Measurements from ENCODE around the gene MSANTD1.

Gene MSANTD1

DNA sequence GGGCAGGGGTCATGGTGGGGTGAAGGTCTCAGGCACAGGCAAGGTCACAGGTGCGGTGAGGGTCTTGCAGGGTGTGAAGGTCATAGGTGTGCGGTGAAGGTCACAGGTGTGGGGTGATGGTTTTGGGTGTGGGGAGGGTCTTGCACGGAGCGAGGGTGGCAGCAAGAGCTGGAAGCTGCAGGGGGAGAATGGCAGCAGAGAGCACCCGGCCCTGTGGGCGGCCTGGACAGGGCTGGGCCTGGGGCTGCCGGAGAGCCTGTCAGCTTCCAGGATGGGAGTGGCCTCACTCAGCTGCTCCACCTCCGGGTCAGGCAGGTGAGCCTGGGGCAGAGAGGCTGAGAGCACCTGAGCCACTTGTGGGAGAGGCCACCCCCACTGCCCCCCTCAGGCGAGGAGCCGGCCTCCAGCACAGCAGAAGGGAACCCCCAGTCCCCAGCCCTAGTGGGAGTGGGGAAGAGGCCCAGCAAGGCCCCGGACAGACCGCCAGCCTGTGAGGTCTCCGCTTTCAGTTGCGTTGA, 1.5 kb downstream of the MSANTD1 start:
- no peak for DNase-seq

DNA sequence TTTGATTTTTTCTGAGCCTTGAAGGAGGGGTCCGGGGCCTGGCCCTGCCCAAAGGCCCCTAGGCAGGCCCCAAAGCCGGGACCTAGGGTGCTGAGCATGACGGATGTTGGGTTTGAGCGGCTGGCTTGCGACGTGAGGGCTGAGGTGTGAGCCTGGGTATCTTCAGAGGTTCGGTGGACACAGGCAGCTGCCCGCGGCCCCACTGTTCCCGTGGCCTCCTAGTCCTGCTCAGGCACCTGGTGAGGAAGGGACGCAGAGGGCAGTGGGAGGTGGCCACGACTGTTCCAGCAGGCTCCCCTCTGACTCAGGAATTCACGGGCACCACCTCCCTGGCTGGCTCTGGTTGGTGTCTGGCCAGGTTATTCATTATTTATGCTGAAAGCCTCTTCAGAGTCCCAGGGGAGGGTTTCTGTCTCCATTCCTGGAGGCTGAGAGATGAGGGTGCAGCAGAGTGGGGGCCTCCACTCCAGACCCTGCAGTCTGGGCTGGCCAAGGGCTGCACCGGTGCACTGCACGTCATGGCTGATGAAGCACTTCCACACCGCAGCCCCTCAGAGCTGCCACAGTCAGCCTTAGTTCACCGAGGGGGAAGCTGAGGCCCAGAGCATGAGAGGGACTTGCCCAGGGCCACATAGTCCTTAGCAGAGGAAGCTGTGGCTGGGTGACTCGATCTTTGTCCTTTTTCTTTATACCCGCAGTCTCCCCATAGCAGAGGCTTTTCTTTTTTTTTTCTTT, 2.2 kb downstream of the MSANTD1 start:
- DNase-seq, result no peak

DNA sequence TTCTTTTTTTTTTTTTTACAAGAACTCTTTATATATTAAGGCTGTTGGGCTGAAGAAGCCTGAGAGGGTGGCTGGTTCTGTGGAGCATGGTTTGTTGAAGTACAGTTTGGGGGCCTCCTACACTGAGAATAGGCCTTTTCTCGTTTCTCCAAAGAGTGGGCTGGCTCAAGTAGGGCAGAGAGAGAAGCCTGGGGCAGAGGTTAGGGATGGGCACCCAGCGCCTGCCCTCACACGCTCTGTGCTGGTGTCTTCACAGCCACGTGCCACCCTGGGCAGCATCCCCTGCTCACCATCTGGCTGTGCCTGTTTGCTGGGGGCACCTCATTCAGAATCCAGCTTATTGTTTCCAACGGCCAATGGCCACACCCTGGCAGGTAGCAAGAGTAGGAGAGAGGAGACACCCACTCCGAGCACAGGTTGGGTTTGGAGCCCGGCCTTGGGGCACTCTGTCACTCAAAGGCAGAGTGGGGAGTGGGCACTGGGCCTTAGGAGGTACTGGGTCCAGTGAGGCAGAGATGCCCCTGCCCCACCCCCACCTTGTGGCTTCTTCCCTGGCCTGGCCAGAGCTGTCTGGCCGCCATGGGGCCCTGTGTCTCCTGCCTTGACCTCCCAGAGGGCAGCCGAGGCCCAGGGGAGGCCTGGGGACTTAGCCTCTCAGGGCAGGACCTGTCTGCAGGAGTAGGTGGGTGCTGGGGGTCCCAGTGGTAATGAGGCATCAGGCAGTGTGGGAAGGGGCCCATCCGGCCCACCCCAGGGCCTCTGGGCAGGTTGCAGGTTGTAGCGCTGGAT, 2.9 kb downstream of the MSANTD1 start:
- DNase-seq, result no peak

DNA sequence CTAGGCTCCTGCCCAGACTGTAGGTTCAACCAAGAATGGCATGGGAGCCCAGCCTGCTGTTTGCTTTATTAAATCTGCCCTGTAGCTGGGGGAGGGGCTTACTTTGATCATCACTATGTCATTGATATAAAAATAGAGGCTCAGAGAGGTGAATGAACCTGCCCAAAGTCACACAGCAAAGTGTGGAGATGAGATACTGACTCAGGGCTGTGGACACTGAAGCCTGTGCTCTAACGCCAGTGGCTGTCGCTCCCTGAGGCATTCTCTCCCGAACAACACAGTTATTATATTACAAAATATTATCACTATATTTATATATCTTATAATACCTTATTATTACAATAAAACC, 3.5 kb downstream of the MSANTD1 start:
- DNase-seq, result no peak

DNA sequence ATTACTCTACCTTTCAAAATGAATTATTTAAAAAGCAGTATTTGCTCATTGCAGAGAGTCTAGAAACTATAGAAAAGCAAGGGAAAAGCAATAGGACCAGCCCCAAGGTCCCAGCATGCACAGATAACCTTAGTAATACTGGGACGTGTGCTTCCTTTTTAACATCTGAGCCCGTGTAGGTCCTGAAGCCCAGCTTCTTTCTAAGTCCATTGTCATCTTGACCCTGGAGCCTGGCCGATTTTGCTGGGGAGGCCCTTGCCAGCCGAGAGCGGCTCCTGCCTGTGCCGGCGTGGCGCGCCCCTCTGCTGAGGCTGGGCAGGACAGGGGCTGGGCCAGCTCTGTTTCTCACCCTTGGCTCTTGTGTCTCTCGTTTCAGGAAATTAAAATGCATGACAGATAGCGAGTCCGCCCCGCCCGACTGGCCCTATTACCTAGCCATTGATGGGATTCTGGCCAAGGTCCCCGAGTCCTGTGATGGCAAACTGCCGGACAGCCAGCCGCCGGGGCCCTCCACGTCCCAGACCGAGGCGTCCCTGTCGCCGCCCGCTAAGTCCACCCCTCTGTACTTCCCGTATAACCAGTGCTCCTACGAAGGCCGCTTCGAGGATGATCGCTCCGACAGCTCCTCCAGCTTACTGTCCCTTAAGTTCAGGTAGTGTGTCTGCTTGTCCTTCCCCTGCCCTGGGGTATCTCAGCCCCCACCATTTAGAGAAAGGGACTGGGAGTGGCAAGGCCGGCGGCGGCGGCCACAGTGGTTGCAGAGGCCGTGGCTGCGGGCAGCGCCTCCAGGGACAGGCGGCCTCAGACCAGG, 4.1 kb downstream of the MSANTD1 start:
- no peak for DNase-seq

DNA sequence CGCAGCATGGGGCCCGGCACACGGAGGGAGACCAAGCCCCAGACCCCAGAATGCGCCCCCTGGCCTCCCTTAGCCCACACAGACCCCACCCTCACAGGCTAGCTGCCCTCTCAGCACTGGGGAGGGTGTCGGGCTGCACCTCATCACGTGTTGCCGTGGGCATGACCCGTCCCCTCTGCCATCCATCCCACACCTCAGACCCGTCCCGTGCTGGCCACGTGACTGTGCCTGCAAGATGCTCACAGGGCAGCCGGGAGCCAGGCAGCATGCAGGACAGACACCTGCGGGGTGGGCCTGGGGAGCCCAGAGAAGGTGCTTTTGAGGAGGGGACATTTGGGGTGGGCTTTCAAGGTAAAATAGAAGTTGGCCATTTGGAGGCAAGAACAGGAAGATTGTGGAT, 4.8 kb downstream of the MSANTD1 start:
- DNase-seq, result no peak

DNA sequence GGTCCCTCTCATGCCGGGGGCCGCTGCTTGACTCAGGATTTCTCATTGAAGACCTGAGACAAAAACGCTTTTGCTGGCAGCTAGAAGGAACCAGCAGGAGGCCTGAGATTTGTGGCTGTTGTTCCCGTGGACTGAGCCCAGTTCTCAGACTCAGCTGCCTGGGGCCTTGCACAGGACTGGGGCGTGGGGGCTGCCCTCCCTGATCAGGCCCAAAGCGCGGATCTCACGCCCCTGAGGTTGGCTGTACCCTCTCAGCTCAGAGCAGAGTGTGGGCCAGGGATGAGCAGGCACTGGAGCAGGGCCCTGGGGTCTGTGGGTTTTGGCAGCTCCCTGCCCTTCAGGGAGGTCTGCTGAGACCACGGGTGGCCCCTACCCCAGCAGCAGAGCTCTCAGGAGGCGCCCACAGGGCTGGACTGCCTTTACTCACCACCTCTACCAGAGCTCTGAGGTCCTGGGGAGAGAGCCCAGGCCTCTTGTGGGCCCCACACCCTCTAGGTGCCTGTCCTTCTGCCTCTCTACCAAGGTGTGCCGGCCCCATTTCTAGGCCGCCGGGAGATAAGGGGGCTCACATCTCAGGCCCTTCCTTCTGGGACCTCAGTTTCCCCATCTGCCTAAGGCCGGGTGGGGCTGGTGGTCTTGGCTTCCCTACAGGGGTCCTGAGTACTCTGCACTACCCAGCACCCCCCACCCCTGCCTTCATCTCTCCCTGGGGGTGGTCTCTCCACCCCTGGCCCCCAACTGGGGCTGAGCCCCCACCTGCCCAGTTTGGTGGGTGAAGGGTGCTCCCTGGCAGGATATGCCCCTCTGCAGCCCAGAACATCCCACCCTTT, 5.6 kb downstream of the MSANTD1 start:
- no peak for DNase-seq

DNA sequence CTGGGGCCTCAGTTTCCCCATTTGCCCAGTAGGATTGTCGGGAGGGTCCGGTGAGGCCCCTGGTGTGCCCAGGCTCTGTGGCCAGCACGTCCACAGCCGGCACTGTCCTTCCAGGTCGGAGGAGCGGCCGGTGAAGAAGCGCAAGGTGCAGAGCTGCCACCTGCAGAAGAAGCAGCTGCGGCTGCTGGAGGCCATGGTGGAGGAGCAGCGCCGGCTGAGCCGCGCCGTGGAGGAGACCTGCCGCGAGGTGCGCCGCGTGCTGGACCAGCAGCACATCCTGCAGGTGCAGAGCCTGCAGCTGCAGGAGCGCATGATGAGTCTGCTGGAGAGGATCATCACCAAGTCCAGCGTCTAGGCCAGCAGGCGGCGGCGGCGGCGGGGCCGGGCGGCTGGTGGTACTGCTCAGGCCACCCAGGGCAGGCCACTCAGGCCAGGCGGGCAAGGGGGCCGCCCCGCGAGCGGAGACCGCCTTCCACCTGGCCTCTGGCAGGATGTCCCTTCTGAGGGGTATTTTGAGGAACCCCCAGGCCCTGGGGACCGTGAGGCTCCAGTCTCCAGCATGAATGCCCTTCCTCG, 6.7 kb downstream of the MSANTD1 start:
- no peak for DNase-seq

DNA sequence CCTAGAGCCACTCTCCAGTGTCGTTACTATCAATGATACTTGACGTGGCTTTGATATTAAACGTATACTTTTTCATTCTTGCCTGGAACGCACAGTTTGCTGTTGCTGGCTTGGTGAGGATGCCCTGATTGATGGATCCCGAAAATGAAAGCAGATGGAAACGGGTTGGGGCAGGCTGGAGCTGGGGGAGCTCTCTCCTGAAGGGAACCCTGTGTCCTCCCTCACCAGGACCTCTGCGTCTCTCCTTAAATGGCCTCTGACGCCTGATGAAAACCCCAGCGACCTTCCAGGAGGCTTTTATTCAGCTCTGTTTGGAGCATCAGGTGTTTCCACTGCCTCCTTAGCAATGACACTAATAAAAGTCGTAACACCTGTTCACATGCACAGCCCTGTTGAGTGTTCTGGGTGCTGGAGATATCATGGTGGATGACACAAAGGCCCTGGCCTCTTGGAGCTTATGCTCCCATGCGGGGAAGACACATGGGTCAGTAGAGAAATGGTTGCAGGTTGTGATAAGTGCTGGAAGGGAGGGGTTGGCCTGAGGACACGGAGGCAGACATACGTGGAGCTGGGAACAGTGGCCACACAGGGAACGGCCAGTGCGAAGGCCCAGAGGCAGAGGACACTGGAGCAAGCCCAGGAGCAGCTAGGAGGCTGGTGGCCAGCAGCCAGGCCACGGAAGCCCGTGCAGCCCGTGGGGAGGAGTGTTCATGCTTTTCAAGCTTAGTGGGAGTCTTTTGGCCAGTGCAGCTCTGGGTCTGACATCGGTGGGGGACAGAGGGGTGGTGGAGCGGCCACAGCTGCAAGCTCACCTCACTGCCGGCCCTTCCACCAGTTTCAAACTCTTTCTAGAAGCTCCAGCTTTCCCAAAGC, 7.5 kb downstream of the MSANTD1 start:
- no peak for DNase-seq

DNA sequence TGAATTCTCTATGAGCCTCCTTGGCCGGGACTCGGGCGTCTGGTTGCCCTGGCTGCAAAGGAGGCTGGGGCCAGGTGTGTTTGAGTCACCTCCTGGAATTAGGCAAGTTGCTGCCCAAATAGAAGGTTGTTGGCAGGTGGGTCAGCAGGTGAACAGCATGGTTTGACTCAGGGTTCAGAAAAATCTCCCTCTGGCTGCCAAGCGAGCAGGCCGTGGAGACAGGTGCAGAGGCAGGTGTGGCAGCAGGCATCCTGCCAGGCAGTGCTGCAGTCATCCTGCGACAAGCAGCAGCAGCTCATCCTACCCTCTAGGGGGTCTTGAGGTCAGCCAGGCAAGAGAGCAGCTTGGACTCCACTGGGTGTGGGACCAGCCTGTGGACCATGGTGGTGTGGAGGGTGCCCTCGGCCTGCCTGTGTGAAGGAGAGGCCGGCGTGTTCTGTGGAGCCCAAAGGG, 8.2 kb downstream of the MSANTD1 start:
- DNase-seq, result no peak

DNA sequence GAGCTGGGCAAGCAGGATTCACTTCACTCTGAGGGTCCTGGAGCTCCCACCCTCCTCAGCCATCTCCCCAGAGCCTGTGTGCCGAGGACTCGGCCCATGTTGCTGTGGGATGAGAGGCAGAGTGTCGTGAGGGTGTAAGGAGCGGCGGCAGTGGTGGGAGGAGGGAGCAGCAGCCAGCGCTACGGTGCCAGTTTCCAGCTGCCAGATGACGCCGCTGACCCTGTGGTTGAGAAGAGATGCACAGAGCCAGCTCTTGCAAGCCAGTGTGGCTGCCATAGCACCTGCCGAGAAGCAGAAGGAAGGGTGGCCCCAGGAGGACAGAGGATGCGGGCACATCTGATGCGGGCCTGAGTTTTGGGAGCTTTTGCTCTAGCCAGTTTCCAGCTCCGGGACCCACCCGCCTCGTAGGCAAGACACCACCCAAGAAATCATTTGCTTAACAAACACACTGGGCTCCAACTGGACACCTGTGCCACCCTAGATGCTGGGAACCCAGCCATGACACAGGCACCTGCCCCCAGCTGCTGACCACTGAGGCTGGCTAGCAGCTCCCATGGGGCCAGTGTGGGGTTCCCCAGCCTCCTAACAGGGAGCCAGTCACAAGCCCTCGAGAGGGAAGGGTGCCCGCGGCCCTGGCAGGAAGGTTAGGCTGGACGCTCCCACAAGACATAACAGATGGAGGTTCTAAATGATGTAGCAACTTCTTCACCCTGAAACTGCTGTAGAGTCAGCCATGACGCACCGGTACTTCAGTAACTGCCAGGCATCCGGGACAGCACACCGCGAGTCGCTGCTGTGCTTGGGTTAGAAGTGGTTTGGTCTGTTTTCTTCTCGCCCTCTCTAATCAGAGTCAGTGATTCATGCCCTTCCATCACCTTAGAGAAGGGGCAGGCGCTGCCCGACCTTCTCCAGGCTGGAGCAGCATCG, 8.9 kb downstream of the MSANTD1 start:
- no peak for DNase-seq

DNA sequence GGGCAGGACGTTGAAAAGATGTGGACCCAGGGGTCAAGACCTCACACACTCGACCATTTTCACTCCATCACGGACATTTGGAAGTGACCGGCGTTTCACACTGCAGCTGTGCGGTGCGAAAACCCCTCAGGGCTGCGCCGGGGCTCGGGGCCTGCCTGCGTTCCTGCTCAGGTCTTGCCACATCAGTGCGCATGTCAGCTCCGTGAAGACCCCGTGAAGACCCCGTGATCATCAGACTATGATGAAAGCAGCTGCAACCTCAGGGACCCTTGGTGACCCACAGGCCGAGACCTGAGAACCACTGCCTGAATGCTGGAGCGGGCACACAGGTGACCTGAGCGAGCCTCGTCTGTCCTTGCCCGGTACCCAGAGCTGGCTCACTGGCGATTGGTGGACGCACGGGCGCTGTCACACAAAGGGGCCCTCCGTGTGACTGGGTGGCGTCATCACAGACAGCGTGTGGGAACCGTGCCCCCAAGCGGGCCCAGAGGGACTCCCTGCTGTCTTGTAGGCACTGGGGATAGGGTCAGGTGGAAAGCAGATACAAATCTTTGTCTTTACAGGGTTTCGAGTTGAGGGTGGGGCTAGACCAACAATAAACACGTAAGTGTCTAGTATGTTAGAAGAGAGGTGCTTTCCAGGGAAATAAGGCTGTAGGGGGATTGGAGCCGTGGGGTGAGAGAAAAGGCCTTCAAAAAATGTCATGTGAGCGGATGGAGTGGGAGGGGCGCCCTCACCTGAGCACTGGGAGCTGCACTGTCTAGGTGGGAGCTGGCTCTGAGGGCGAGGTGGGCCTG, 12.7 kb downstream of the MSANTD1 start:
- DNase-seq, result no peak

DNA sequence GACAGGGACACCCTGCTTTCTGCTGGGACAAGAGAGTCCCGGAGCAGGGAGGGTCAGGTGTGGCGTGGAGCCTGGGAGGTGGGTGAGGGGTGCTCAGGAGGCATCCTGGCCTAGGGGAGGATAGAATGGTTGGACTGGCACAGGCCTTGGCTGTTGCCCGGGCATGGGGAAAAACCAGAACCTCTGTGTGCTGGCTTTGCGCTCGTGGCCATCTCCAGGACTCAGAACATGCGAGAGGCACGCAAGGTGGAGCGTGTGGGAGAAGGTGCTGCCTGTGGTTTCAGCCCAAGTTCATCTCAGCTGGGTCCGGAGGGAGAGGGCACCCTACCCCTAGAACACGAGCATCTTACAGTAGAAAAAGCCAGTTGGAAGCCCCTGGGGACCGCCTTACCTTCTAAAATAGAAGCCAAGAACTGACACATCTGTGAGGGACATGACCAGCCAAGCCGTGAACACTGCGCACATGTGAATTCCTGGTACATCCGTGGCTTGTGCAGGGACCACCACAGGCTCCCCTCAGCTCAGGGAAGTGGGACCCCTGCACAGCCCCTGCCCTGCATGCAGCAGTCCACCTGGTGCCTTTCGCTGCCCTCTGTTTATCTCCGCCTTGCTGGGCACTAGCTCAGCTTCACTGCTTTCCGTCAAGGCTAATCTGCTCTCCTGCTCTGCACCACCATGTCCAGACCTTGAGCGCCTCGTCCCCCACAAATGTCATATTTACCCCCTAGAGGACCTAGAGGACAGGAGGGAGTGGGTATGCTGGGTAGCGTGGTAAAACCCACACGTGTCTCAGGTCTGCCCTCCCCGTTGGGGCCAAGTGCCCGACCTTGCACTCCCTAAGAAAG, 13.5 kb downstream of the MSANTD1 start:
- DNase-seq, result no peak

DNA sequence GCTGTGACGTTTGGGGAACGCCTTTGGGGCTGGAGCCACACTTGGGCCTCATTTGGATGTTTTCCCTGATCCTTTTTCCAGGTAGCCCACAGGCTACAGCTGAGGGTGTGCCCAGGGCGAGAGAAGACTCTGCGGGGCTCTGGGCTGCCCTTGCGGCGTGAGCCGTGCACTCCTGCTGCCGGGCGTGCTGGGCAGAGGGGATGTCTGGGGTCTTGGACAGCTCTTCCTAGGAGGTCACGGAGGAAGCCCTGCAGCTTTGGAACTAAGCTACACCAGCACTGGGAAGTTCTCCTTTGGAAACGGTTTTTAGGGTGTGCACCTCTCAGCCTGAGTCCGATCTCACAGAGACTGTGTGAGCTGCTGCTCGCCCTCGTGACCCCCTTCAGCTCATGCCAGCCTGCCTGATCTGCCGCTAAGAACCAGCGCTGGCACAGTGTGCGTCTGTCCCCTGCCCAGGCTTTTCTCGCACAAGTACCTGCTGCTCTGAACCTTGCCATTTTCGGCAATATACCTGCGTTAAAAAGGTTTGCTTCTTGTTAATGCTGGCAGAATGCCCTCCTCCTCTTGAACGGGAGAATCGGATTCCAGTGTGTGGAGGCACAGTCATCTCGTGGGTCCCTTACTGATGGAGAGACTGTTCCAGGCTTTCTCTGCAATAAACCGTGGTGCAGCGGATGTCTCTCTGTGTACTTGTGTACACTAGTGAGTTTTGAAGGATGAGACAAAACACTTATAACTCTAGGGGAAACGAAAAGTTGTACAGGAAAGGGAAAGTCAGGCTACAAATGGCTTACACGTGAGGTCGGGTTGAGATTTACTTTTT, 14.3 kb downstream of the MSANTD1 start:
- no peak for DNase-seq

DNA sequence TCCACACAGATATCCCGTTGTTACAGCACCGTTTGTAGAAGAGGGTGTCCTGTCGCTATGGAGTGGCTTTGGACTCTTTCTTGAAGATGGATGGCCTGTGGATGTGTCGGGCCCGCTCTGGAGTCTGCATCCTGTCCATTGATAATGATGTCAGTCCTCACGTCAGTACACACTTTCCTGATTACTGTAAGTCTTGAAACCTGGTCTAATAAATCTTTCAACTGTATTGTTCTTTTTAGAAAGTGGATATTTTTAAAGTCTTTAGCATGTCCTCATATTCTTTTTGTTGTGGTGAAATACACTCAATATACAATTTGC, 14.9 kb downstream of the MSANTD1 start:
- DNase-seq, result no peak

DNA sequence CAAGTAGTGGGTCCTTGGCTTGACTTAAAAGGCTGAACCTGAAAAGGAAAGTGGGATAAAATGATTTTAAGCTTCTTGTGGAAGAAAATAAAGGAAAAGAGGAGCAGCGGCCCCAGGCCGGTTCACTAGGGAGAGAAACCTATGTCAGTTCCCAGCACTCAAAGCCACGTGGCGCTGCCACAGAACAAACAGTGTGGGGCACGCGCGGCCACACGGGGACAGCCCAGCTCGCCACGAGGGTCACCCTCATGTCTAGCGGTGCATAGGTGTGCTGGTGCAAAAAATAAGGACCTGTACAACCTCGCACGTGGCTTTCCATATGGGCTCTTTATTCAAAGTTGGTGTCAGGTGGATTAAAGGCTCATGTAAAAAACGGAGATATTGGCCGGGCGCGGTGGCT, 17.1 kb downstream of the MSANTD1 start:
- no peak for DNase-seq
